ENCODE measurements around the gene TNNI3.
"Not testable (repeated sequence)": the region's sequence is repeated elsewhere in the genome, so short reads cannot be mapped to it uniquely, and the experiment has no call there.

Gene TNNI3

GRCh38 chr19:55111238-55111831 is 46.2 kb downstream of the TNNI3 start:
- no peak for DNase-seq

- DNase-seq: no peak
Observed at GRCh38 chr19:55109527-55110291, 47.8 kb downstream of the TNNI3 start.

GRCh38 chr19:55107252-55107651 is 50.3 kb downstream of the TNNI3 start:
- not testable (repeated sequence) for DNase-seq

GRCh38 chr19:55106591-55106990 is 50.9 kb downstream of the TNNI3 start:
- no peak for DNase-seq

- DNase-seq: no peak
Observed at GRCh38 chr19:55105237-55105636, 52.3 kb downstream of the TNNI3 start.

- no peak for DNase-seq
Observed at GRCh38 chr19:55103190-55103589, 54.3 kb downstream of the TNNI3 start.

Measured in NCI-H2171 treated with DMSO at 0.1 percent for 48 hours (cell line).